Endothelial cell of umbilical vein (primary cell): ENCODE measurements around the gene DSE. TPM values are rescaled to one million over a fixed set of nuclear protein-coding genes. Genes with fewer than 3 reads are reported as not detected.

Source experiments
- BruUV-seq: library from RNA; stranded (reverse); fragments of 400-500 nt; replicated peaks from 2 replicates; lab custom pipeline; 2021; lab: Mats Ljungman, UMichigan
- CTCF ChIA-PET: fragments of 300-600, 350-600 bp; sonication (Branson Sonifier 250); formaldehyde crosslinking; loops from one replicate; lab custom pipeline; 2021; ENCODE audit warnings: antibody characterized with exemption, inconsistent platforms; lab: Charles Lee
- POLR2A ChIA-PET: fragments of 300-600, 350-600 bp; sonication (Branson Sonifier 250); formaldehyde crosslinking; loops from one replicate; lab custom pipeline; 2021; ENCODE audit warnings: antibody characterized with exemption, inconsistent platforms; lab: Charles Lee
- DNase-seq: peaks from one replicate; pipeline ENCODE4 v3.0.0-alpha.2; 2011; ENCODE audit warnings: low read depth, low spot score
- FAIRE-seq: peaks from 2 replicates; lab custom pipeline; 2011; peaks lifted over from hg19 to GRCh38; lab: Jason Lieb, UNC
- H2AFZ ChIP-seq: 2 replicates; pipeline ENCODE4 v1.6.0; 2012; ENCODE audit warnings: low read depth, low read length, control low read depth, inconsistent platforms
- H3K27ac ChIP-seq: 2 replicates; pipeline ENCODE4 v1.5.1; 2011; ENCODE audit warnings: low read depth, mild to moderate bottlenecking, control low read depth, low read length, moderate library complexity; ENCODE audit not compliant: insufficient read depth
- H3K27me3 ChIP-seq, 2 experiments: 2 replicates each; pipeline versions ENCODE4 v1.6.0 to v1.6.1; 2011; ENCODE audit warnings: low read length in 2 of 2, mixed read lengths in 1 of 2; ENCODE audit not compliant: control insufficient read depth in 2 of 2, insufficient read depth in 2 of 2
- H3K36me3 ChIP-seq, 2 experiments: 2 replicates in 1 of 2; 3 replicates in 1 of 2; pipeline ENCODE4 v1.5.1; 2011; ENCODE audit warnings: low read length in 2 of 2, mild to moderate bottlenecking in 1 of 2, moderate library complexity in 1 of 2; ENCODE audit not compliant: control insufficient read depth in 2 of 2, insufficient read depth in 2 of 2; ENCODE audit errors: extremely low read depth in 1 of 2
- H3K4me1 ChIP-seq: 3 replicates; pipeline ENCODE4 v1.5.1; 2011; ENCODE audit warnings: mild to moderate bottlenecking, low read length; ENCODE audit not compliant: control insufficient read depth, insufficient read depth; ENCODE audit errors: extremely low read depth
- H3K4me2 ChIP-seq: 2 replicates; pipeline ENCODE4 v1.6.1; 2011; ENCODE audit warnings: low read length, control low read depth, mixed read lengths; ENCODE audit not compliant: insufficient read depth
- H3K4me3 ChIP-seq, 3 experiments: fragments of 200-600 bp in 1 of 3; sonication (generic), shearing (Covaris generic) in 1 of 3; replicated peaks in 1 of 3; 2 replicates each; pipeline ENCODE4 v1.5.1; 2011 to 2016; ENCODE audit warnings: control low read depth in 3 of 3, low read length in 3 of 3, mild to moderate bottlenecking in 2 of 3, inconsistent platforms in 1 of 3, low read depth in 1 of 3, moderate library complexity in 1 of 3; ENCODE audit not compliant: insufficient read depth in 1 of 3
- H3K79me2 ChIP-seq: 2 replicates; pipeline ENCODE4 v1.6.0; 2012; ENCODE audit warnings: low read length, inconsistent platforms; ENCODE audit not compliant: control insufficient read depth, insufficient read depth
- H3K9ac ChIP-seq: replicated peaks from 2 replicates; pipeline ENCODE3; 2011; ENCODE audit warnings: low read length, control low read depth; ENCODE audit not compliant: insufficient read depth; ENCODE audit errors: extremely low read depth
- H3K9me1 ChIP-seq: replicated peaks from 3 replicates; pipeline ENCODE4 v1.6.0; 2011; ENCODE audit warnings: mild to moderate bottlenecking, low read length; ENCODE audit not compliant: control insufficient read depth, insufficient read depth; ENCODE audit errors: extremely low read depth
- H3K9me3 ChIP-seq: replicated peaks from 2 replicates; pipeline ENCODE4 v1.5.1; 2012; ENCODE audit warnings: low read length, inconsistent platforms; ENCODE audit not compliant: control insufficient read depth, insufficient read depth
- H4K20me1 ChIP-seq: replicated peaks from 2 replicates; pipeline ENCODE3; 2011; ENCODE audit warnings: mild to moderate bottlenecking, low read length; ENCODE audit not compliant: control insufficient read depth, insufficient read depth; ENCODE audit errors: extremely low read depth
- EZH2 ChIP-seq: IDR thresholded peaks from 2 replicates; pipeline ENCODE4 v1.6.1; 2012; ENCODE audit warnings: borderline replicate concordance, low read depth, mild to moderate bottlenecking, moderate library complexity, low read length, inconsistent platforms; ENCODE audit not compliant: severe bottlenecking
- FOS ChIP-seq: IDR thresholded peaks from 2 replicates; pipeline ENCODE4 v1.6.1; 2011; ENCODE audit warnings: mild to moderate bottlenecking, low read length, moderate library complexity, borderline replicate concordance; ENCODE audit not compliant: insufficient read depth
- GATA2 ChIP-seq: IDR thresholded peaks from 2 replicates; pipeline ENCODE4 v1.7.0; 2011; ENCODE audit warnings: low read depth, mild to moderate bottlenecking, moderate library complexity, mixed read lengths, low read length; ENCODE audit not compliant: insufficient read length, insufficient read depth
- JUN ChIP-seq: IDR thresholded peaks from 2 replicates; pipeline ENCODE4 v1.6.1; 2011; ENCODE audit warnings: borderline replicate concordance, low read depth; ENCODE audit not compliant: insufficient read length, insufficient read depth
- MYC ChIP-seq: IDR thresholded peaks from one replicate; pipeline ENCODE4 v1.6.1; 2011; ENCODE audit warnings: mild to moderate bottlenecking, low read depth, low read length
- POLR2A ChIP-seq: IDR thresholded peaks from 2 replicates; pipeline ENCODE4 v1.6.1; 2012; ENCODE audit warnings: low read depth, mild to moderate bottlenecking, control low read depth, low read length
- POLR2AphosphoS5 ChIP-seq: IDR thresholded peaks from 2 replicates; pipeline ENCODE4 v1.6.1; 2012; ENCODE audit warnings: low read depth, mild to moderate bottlenecking, control low read depth, low read length, moderate library complexity; ENCODE audit not compliant: insufficient read depth
- dilution Hi-C: fragments of 300-500 bp; cut with MboI; formaldehyde crosslinking; loops from one replicate; pipeline ENCODE4 v1.15.0; 2019; ENCODE audit warnings: low sequenced_read_pairs; ENCODE audit not compliant: extremely low pct_ligation_motif_present
- intact Hi-C: fragments of 100-400 bp; cut with micrococcal nuclease; formaldehyde crosslinking; loops from one replicate; pipeline ENCODE4 v1.10.0; 2022
- polyA plus RNA-seq, 4 experiments: library from polyadenylated mRNA; depleted of rRNA in 3 of 4; stranded (reverse) in 3 of 4; unstranded in 1 of 4; fragments of >200 nt; gene quantifications; 2 replicates each; pipeline versions ENCODE4 v1.2.1 to v1.2.3, GENCODE V29; 2011 to 2012; ENCODE audit warnings: missing spikeins in 1 of 4
- total RNA-seq: library from RNA; stranded (reverse); gene quantifications from 2 replicates; pipeline ENCODE4 v1.2.3, GENCODE V29; 2021
- TF ChIP-seq, protein P1 (sequence below), 2 donors: IDR thresholded peaks; 1 replicate in 1 of 2; 2 replicates in 1 of 2; pipeline ENCODE4 v1.5.1; 2011; ENCODE audit warnings: low read length in 2 of 2, mild to moderate bottlenecking in 2 of 2, moderate library complexity in 2 of 2, control low read depth in 1 of 2, inconsistent platforms in 1 of 2, low read depth in 1 of 2; ENCODE audit not compliant: insufficient read depth in 1 of 2; ENCODE audit errors: extremely low read depth in 1 of 2
- TF ChIP-seq, protein P2 (sequence below): IDR thresholded peaks from 2 replicates; pipeline ENCODE4 v1.6.1; 2011; ENCODE audit not compliant: insufficient read depth, insufficient read length

The DSE gene
- total and polyA plus RNA-seq, 2 donors (not counting 3 experiments of a cell fraction or from before 2014, with no cell fraction given) = 12.0 to 25.0 TPM

DNA sequence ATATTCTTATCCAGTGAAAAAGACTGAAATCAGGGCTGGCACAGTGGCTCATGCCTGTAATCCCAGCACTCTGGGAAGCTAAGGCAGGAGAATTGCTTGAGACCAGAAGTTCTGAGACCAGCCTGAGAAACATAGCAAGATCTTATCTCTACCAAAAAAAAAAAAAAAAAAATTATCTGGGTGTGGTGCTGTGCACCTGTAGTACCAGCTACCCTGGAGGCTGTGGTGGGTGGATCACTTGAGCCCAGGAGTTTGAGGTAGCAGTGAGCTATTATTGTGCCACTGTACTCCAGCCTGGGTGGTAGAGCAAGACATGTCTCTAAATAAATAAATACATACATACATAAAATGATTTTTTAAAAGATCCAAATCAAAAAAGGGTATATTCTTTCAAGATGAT lies 96.8 kb downstream of the DSE start:
- H3K9me1 ChIP-seq = no peaks in the 10 kb centered on the region
- CTCF ChIA-PET = interaction anchor here (0.6 kb wide), 1 partner anchor 44 kb away, joined by 3 read pairs; the partner anchor contains the start of gene CALHM5
- no peaks in the 10 kb centered on the region for H3K79me2 ChIP-seq
- H2AFZ ChIP-seq = no peak overlapping the region
- peaks cover 6% of the 10 kb centered on the region in 2 experiments for H3K27me3 ChIP-seq
- FAIRE-seq = no peak
- POLR2A ChIA-PET = no interaction called here
- no peaks in the 10 kb centered on the region for H3K9me3 ChIP-seq
- H3K4me2 ChIP-seq = no peak overlapping the region
- H3K4me1 ChIP-seq = peaks cover 1% of the 10 kb centered on the region
- BruUV-seq = no TSS peak
- dilution Hi-C loops = no loop called here
- no peak overlapping the region for H3K4me3 ChIP-seq
- no peak for DNase-seq
- no peak overlapping the region for H3K9ac ChIP-seq
- intact Hi-C loops = no loop called here
- H4K20me1 ChIP-seq = no peaks in the 10 kb centered on the region
- TF ChIP-seq, protein P1, sequence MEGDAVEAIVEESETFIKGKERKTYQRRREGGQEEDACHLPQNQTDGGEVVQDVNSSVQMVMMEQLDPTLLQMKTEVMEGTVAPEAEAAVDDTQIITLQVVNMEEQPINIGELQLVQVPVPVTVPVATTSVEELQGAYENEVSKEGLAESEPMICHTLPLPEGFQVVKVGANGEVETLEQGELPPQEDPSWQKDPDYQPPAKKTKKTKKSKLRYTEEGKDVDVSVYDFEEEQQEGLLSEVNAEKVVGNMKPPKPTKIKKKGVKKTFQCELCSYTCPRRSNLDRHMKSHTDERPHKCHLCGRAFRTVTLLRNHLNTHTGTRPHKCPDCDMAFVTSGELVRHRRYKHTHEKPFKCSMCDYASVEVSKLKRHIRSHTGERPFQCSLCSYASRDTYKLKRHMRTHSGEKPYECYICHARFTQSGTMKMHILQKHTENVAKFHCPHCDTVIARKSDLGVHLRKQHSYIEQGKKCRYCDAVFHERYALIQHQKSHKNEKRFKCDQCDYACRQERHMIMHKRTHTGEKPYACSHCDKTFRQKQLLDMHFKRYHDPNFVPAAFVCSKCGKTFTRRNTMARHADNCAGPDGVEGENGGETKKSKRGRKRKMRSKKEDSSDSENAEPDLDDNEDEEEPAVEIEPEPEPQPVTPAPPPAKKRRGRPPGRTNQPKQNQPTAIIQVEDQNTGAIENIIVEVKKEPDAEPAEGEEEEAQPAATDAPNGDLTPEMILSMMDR (IDR thresholded peaks at IDR 0.05; ENCODE audit: extremely low read depth in 1 of 2, insufficient read depth in 1 of 2, low read depth in 1 of 2, low read length in 2 of 2) = no peak
- TF ChIP-seq GATA2 (no peak), JUN (no peak), POLR2A (no peak), FOS (no peak)
- H3K27ac ChIP-seq = no peak overlapping the region
- H3K36me3 ChIP-seq = no peaks in the 10 kb centered on the region

DNA sequence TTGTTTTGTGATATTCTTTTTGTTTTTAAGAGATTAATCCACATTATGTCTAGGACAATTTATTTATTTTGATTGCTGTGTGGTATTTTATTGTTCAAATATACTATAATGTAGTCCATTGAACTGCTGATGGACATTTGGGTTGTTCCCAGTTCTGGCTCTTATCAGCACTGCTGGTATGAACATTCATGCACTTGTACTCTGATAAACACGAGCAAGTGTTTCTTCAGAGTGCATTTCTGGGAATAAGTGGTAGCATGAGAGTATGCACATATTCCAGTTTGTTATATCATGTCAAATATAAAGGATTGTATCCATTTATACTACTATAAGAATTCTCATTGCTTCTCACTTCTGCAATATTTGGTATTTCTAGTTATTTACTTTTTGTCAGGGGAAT lies 97.5 kb downstream of the DSE start:
- no peaks in the 10 kb centered on the region for H3K36me3 ChIP-seq
- intact Hi-C loops (no loop called here), dilution Hi-C loops (no loop called here)
- ChIA-PET POLR2A (no interaction called here), CTCF (interaction anchor here (0.7 kb wide), 1 partner anchor 55 kb away, joined by 3 read pairs; no protein-coding TSS in a partner anchor)
- H3K27me3 ChIP-seq = peaks cover 3 to 6% of the 10 kb centered on the region in 2 experiments
- BruUV-seq = no TSS peak
- no peak overlapping the region for H3K4me2 ChIP-seq
- H3K9me1 ChIP-seq = no peaks in the 10 kb centered on the region
- no peaks in the 10 kb centered on the region for H4K20me1 ChIP-seq
- DNase-seq = no peak
- H3K9ac ChIP-seq = no peak overlapping the region
- H3K79me2 ChIP-seq = no peaks in the 10 kb centered on the region
- H3K9me3 ChIP-seq = no peaks in the 10 kb centered on the region
- no peak overlapping the region for H3K4me3 ChIP-seq
- TF ChIP-seq EZH2 = no peak
- no peak for TF ChIP-seq POLR2A
- no peak for TF ChIP-seq GATA2
- TF ChIP-seq, protein P2, sequence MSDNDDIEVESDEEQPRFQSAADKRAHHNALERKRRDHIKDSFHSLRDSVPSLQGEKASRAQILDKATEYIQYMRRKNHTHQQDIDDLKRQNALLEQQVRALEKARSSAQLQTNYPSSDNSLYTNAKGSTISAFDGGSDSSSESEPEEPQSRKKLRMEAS = no peak
- TF ChIP-seq MYC = no peak
- TF ChIP-seq POLR2AphosphoS5 = no peak
- TF ChIP-seq JUN = no peak
- TF ChIP-seq, protein P1 (IDR thresholded peaks at IDR 0.05; ENCODE audit: extremely low read depth in 1 of 2, insufficient read depth in 1 of 2, low read depth in 1 of 2, low read length in 2 of 2) = no peak
- no peak for TF ChIP-seq FOS
- no peak for FAIRE-seq
- H3K27ac ChIP-seq = no peak overlapping the region
- no peaks in the 10 kb centered on the region for H3K4me1 ChIP-seq
- no peak overlapping the region for H2AFZ ChIP-seq
